NT2/D1 (cell line): ENCODE data around the gene SHANK3.

Experiments used
- SUZ12 ChIP-seq: IDR thresholded peaks from 2 replicates; pipeline ENCODE4 v1.6.1; 2011; ENCODE audit not compliant: insufficient read length, insufficient read depth; ENCODE audit errors: extremely low read depth
- ZNF274 ChIP-seq: IDR thresholded peaks from 2 replicates; pipeline ENCODE4 v1.6.1; 2011; ENCODE audit warnings: mild to moderate bottlenecking, low read depth, low read length

- TF ChIP-seq SUZ12 (no peak), ZNF274 (no peak)
These were observed 32.6 kb downstream of the SHANK3 start for GRCh38 chr22:50705219-50705691.
